DND-41 (cell line): ENCODE results near the gene AKR7A3.
"Not testable (repeated sequence)": the region's sequence is repeated elsewhere in the genome, so short reads cannot be mapped to it uniquely, and the experiment has no call there.

Experiments
- ATAC-seq: fragments of 200-7000 bp; cut with Tn5 transposase; 3 replicates; pipeline ENCODE4 v1.9.1; 2021; ENCODE audit warnings: low read depth; ENCODE audit not compliant: insufficient read depth
- DNase-seq: peaks from one replicate; pipeline ENCODE4 v3.0.0-alpha.2; 2020
- H2AFZ ChIP-seq: 2 replicates; pipeline ENCODE4 v1.6.0; 2012; ENCODE audit warnings: low read depth, low read length
- H3K27ac ChIP-seq: 2 replicates; pipeline ENCODE4 v1.5.1; 2012; ENCODE audit warnings: low read length, inconsistent platforms
- H3K27me3 ChIP-seq: fragments of 200-600 bp; sonication (generic); 2 replicates; pipeline ENCODE4 v1.6.0; 2012; ENCODE audit warnings: low read length, mild to moderate bottlenecking, inconsistent platforms; ENCODE audit not compliant: insufficient read depth, poor library complexity
- H3K36me3 ChIP-seq: 2 replicates; pipeline ENCODE4 v1.5.1; 2012; ENCODE audit warnings: low read length, inconsistent platforms; ENCODE audit not compliant: insufficient read depth
- H3K4me1 ChIP-seq: 2 replicates; pipeline ENCODE4 v1.5.1; 2012; ENCODE audit warnings: mild to moderate bottlenecking, low read length; ENCODE audit not compliant: insufficient read depth
- H3K4me2 ChIP-seq: 2 replicates; pipeline ENCODE4 v1.6.0; 2012; ENCODE audit warnings: mild to moderate bottlenecking, moderate library complexity, low read length, inconsistent platforms; ENCODE audit not compliant: insufficient read depth
- H3K4me3 ChIP-seq, 2 experiments: fragments of 200-600 bp in 1 of 2; shearing (Covaris generic) in 1 of 2; 2 replicates each; pipeline ENCODE4 v1.5.1; 2012 to 2016; ENCODE audit warnings: inconsistent platforms in 2 of 2, low read length in 2 of 2, mild to moderate bottlenecking in 2 of 2, low read depth in 1 of 2, moderate library complexity in 1 of 2
- H3K79me2 ChIP-seq: 2 replicates; pipeline ENCODE4 v1.6.0; 2012; ENCODE audit warnings: low read length, inconsistent platforms; ENCODE audit not compliant: insufficient read depth
- H3K9ac ChIP-seq: 2 replicates; pipeline ENCODE4 v1.6.0; 2012; ENCODE audit warnings: low read depth, mild to moderate bottlenecking, inconsistent platforms, low read length, moderate library complexity
- H3K9me3 ChIP-seq: 2 replicates; pipeline ENCODE4 v1.5.1; 2012; ENCODE audit warnings: low read length, moderate library complexity, mild to moderate bottlenecking, inconsistent platforms; ENCODE audit not compliant: insufficient read depth, severe bottlenecking
- H4K20me1 ChIP-seq: 2 replicates; pipeline ENCODE4 v1.6.0; 2012; ENCODE audit warnings: low read length; ENCODE audit not compliant: insufficient read depth
- CTCF ChIP-seq: IDR thresholded peaks from 2 replicates; pipeline ENCODE4 v1.5.1; 2012; ENCODE audit warnings: borderline replicate concordance, low read length, moderate library complexity, mild to moderate bottlenecking; ENCODE audit not compliant: poor library complexity, severe bottlenecking; ENCODE audit errors: extremely low read depth
- EZH2 ChIP-seq: IDR thresholded peaks from 3 replicates; pipeline ENCODE4 v1.6.1; 2012; ENCODE audit warnings: borderline replicate concordance, low read depth, mild to moderate bottlenecking, moderate library complexity, low read length, inconsistent platforms; ENCODE audit not compliant: severe bottlenecking

AKR7A3 gene

GRCh38 chr1:19287436-19288185, 959 bp downstream of the AKR7A3 start:
- H3K4me3 ChIP-seq: no peak overlapping the region
- DNase-seq (no peak), ATAC-seq (no peak)
- no peaks in the 10 kb centered on the region for H3K9me3 ChIP-seq
- H3K4me2 ChIP-seq: no peak overlapping the region
- H3K4me1 ChIP-seq: no peaks in the 10 kb centered on the region
- no peak overlapping the region for H2AFZ ChIP-seq
- H3K27me3 ChIP-seq: no peaks in the 10 kb centered on the region
- TF ChIP-seq EZH2: no peak
- TF ChIP-seq CTCF: no peak
- no peaks in the 10 kb centered on the region for H3K79me2 ChIP-seq
- no peaks in the 10 kb centered on the region for H3K36me3 ChIP-seq
- H4K20me1 ChIP-seq: no peaks in the 10 kb centered on the region
- H3K27ac ChIP-seq: no peak overlapping the region
- H3K9ac ChIP-seq: no peak overlapping the region

GRCh38 chr1:19285807-19286206, 2.8 kb downstream of the AKR7A3 start:
- not testable (repeated sequence) for H3K9me3 ChIP-seq, H3K4me2 ChIP-seq, H3K4me1 ChIP-seq, DNase-seq, H3K27ac ChIP-seq, H3K79me2 ChIP-seq, H3K36me3 ChIP-seq, H3K27me3 ChIP-seq, H3K9ac ChIP-seq, H4K20me1 ChIP-seq, H2AFZ ChIP-seq, ATAC-seq, H3K4me3 ChIP-seq

- H3K4me2 ChIP-seq, H3K9ac ChIP-seq, H3K27me3 ChIP-seq, H3K79me2 ChIP-seq, H3K27ac ChIP-seq, H3K4me1 ChIP-seq, H2AFZ ChIP-seq, H3K36me3 ChIP-seq, H4K20me1 ChIP-seq, ATAC-seq, H3K4me3 ChIP-seq, DNase-seq, H3K9me3 ChIP-seq: not testable (repeated sequence)
Observed at GRCh38 chr1:19285366-19285765, 3.2 kb downstream of the AKR7A3 start.

GRCh38 chr1:19284881-19285280, 3.7 kb downstream of the AKR7A3 start:
- DNase-seq (no peak), ATAC-seq (no peak)

More at GRCh38 chr1:19284881-19285280, 3.7 kb downstream of the AKR7A3 start:
- H3K4me3 ChIP-seq: no peak overlapping the region
- H3K9ac ChIP-seq: no peak overlapping the region
- H2AFZ ChIP-seq: no peak overlapping the region
- TF ChIP-seq CTCF (no peak), EZH2 (no peak)
- H3K27me3 ChIP-seq: no peaks in the 10 kb centered on the region
- no peaks in the 10 kb centered on the region for H3K36me3 ChIP-seq
- H3K27ac ChIP-seq: no peak overlapping the region
- H3K4me2 ChIP-seq: no peak overlapping the region
- H4K20me1 ChIP-seq: no peaks in the 10 kb centered on the region
- no peaks in the 10 kb centered on the region for H3K79me2 ChIP-seq
- no peaks in the 10 kb centered on the region for H3K9me3 ChIP-seq
- H3K4me1 ChIP-seq: no peaks in the 10 kb centered on the region
